Heart left ventricle (tissue), 16 donors: ENCODE measurements around the gene HSD11B2. TPM values are rescaled to one million over a fixed set of nuclear protein-coding genes. Genes with fewer than 3 reads are reported as not detected.

Experiments used
- ATAC-seq, 4 donors: fragments of 200-7000 bp; cut with Tn5 transposase; one replicate each; pipeline ENCODE4 v1.9.1; 2020 to 2022; ENCODE audit warnings: moderate library complexity in 4 of 4, mild to moderate bottlenecking in 3 of 4, moderate number of reproducible peaks in 1 of 4
- DNase-seq, 5 donors: peaks; one replicate each; pipeline ENCODE4 v3.0.0-alpha.2; 2020
- H3K27ac ChIP-seq, 12 donors: fragments of 200-600 bp; sonication (generic) in 4 of 12; one replicate each; pipeline versions ENCODE4 v1.5.0 to v1.8.0; 2016 to 2022; ENCODE audit warnings: mild to moderate bottlenecking in 2 of 12
- H3K27me3 ChIP-seq, 9 donors: fragments of 200-600 bp; sonication (generic) in 2 of 9; one replicate each; pipeline versions ENCODE4 v1.5.1 to v1.8.0; 2016 to 2022; ENCODE audit warnings: mild to moderate bottlenecking in 3 of 9
- H3K36me3 ChIP-seq, 9 donors: fragments of 200-600 bp; sonication (generic) in 2 of 9; one replicate each; pipeline versions ENCODE4 v1.5.0 to v1.8.0; 2018 to 2022; ENCODE audit warnings: mild to moderate bottlenecking in 2 of 9
- H3K4me1 ChIP-seq, 12 donors: fragments of 200-600 bp; sonication (generic) in 4 of 12; one replicate each; pipeline versions ENCODE4 v1.5.0 to v1.8.0; 2016 to 2022; ENCODE audit warnings: mild to moderate bottlenecking in 3 of 12
- H3K4me3 ChIP-seq, 12 donors: fragments of 200-600 bp; sonication (generic) in 4 of 12; one replicate each; pipeline versions ENCODE4 v1.5.0 to v1.8.0; 2017 to 2022; ENCODE audit warnings: mild to moderate bottlenecking in 9 of 12, moderate library complexity in 4 of 12
- H3K9me3 ChIP-seq, 12 donors: fragments of 200-600 bp; sonication (generic) in 4 of 12; one replicate each; pipeline versions ENCODE4 v1.5.0 to v1.8.0; 2016 to 2022; ENCODE audit warnings: mild to moderate bottlenecking in 1 of 12
- CTCF ChIP-seq, 12 donors: fragments of 200-600 bp; sonication (generic) in 4 of 12; IDR thresholded peaks; one replicate each; pipeline versions ENCODE4 v1.5.0 to v1.8.0; 2018 to 2022; ENCODE audit warnings: antibody characterized with exemption in 12 of 12, mild to moderate bottlenecking in 5 of 12
- POLR2A ChIP-seq, 2 donors: fragments of 450-650 bp; IDR thresholded peaks; one replicate each; pipeline ENCODE4 v1.6.1; 2017; ENCODE audit warnings: antibody characterized with exemption in 2 of 2, mild to moderate bottlenecking in 2 of 2, moderate library complexity in 2 of 2
- WGBS, 4 donors: extraction: QIAGEN DNeasy Blood & Tissue Kit in 2 of 4; methylation state at CpG; one replicate each; pipeline versions ENCODE4 v1.1.5 to v1.1.7; 2013 to 2018; 5-methylcytosine and 5-hydroxymethylcytosine counted together
- intact Hi-C, 10 donors: fragments of 100-400 bp; cut with DNase I; formaldehyde crosslinking; loops; one replicate each; pipeline versions ENCODE4 v1.11.1 to v1.14.2; 2022
- polyA plus RNA-seq, 2 donors: library from polyadenylated mRNA; stranded (reverse); fragments of 200-250 nt; gene quantifications; one replicate each; pipeline ENCODE4 v1.2.3, GENCODE V29; 2013
- total RNA-seq, 9 donors: library from RNA; depleted of rRNA in 2 of 9; stranded (reverse); fragments of >200 nt in 2 of 9; fragmentation: NEBNext Ultra II Directional in 3 of 9; extraction: Animal tissue kit (Norgen Biotek cat#: 25700) in 3 of 9; gene quantifications; one replicate each; pipeline versions ENCODE4 v1.1.0 to v1.2.4, GENCODE V29; 2016 to 2023
- donor health status: ischemic (EF 13 %, LVEDD 7.1; RV severe dilation, severe dysfunction).
- donor health status: healthy with polysubstance abuse.
- donor health status: DM: no; HTN: yes; CAD: no.
- donor health status: DM: no; HTN: no; CAD: no.
- donor health status: ischemic (EF 25% LVEDD 6.9; RV normal size, moderate dysfunction).
- donor health status: ischemic (EF 25% LVEDD 5.7; RV mildly dilated, moderate dysfunction).
- donor health status: healthy.
- donor health status: DM: yes; HTN: yes; CAD: no.
- donor health status: ischemic (EF 35%, LVEDD 5.7; RV mildly dilated, moderate dysfunction).
- donor health status: nonischemic (EF 11% LVEDD 7.7; RV severe dilation, severe dysfunction).
- donor health status: DM: yes; HTN: yes; CAD: no.
- donor health status: PGD.
- donor health status: ischemic (EF 29% LVEDD 5.4; RV normal size, mild dysfunction).
- donor health status: nonischemic (EF 23%, LVEDD 6.1; RV moderate dilation, normal function).

The HSD11B2 gene
- total and polyA plus RNA-seq, 11 donors: 0.15 to 1.00 (median 0.39) TPM; not detected in 1

- H3K4me3 ChIP-seq: peak overlapping the region; percentile 14 to 67 (median 54)
- intact Hi-C loops: loop anchor here in 6 of 10 donors (10.0 kb wide), 3 partner anchors 48 to 128 kb away; no protein-coding TSS in a partner anchor
- DNase-seq: no peak
Measured at GRCh38 chr16:67392301-67393059, 38.4 kb upstream of the HSD11B2 start.

DNA sequence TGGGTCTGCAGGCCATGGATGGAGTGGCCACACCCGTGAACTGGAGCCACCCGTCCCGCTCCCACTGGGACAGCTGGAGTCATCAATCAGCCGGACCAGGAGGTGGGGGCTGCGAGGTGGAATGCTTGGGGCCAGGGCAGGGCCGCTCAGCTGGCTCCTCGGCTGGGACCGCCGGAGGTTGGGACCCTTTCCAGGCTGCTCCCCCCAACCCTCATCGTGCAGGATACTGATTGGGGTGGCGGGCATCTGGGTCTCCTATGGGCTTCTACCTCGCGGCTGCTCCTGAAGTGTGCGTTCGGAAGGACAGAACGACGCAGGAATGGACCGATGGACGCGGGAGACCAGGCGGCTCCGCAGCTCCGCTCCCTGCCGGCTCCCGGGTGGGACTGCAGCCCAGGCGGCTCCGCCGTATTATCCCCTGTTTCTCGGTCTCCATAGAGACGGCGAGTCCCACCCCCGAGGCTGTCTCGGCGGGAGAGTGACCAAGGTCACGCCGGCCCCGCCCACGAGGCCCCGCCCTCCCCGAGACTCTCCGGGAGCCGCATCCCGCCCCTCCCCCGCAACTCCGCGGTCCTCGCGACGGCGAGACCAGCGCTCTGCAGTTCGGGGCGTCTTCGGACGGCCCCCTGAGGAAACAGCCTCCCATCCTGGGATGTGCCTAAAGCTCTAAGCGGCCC, 37.7 kb upstream of the HSD11B2 start, which contains the start of gene TPPP3:
TSS of gene TPPP3 (minus strand) at position 388 of the 677 bp plus-strand sequence. CDS start 2,387 bp downstream, outside the sequence.
- H3K9me3 ChIP-seq: no peaks in the 10 kb centered on the region
- peaks cover 0 to 28% (median 5%) of the 10 kb centered on the region in 9 donors for H3K27me3 ChIP-seq
- 0 to 4% (median 2%) methylated on average over 4 to 56 of the region's 56 CpGs for WGBS, 4 donors
- ATAC-seq: peak; percentile 70 to 84 (median 80)
- H3K4me1 ChIP-seq: peaks cover 5 to 75% (median 50%) of the 10 kb centered on the region in 12 donors
- intact Hi-C loops: loop anchor here in 6 of 10 donors (10.0 kb wide), 3 partner anchors 48 to 128 kb away; no protein-coding TSS in a partner anchor
- H3K4me3 ChIP-seq: peak within 1 kb of the TSS; percentile 14 to 67 (median 54)
- H3K27ac ChIP-seq: peak within 1 kb of the TSS in 11 of 12 donors; percentile 12 to 82 (median 69)
- TF ChIP-seq CTCF (IDR thresholded peaks at IDR 0.05): peak; percentile 50 to 88 (median 70)
- TF ChIP-seq POLR2A (IDR thresholded peaks at IDR 0.05): no peak
- peak; percentile 92 to 95 (median 94) for DNase-seq
- no peaks in the 10 kb centered on the region for H3K36me3 ChIP-seq

More at GRCh38 chr16:67392301-67393059, 38.4 kb upstream of the HSD11B2 start:
- no peak for ATAC-seq
- Histone ChIP-seq H3K27me3 (peaks cover 0 to 28% (median 5%) of the 10 kb centered on the region in 9 donors), H3K27ac (peak overlapping the region in 10 of 12 donors; percentile 15 to 82 (median 64)), H3K9me3 (no peaks in the 10 kb centered on the region), H3K36me3 (no peaks in the 10 kb centered on the region), H3K4me1 (peaks cover 5 to 75% (median 48%) of the 10 kb centered on the region in 12 donors)
- 70 to 80% (median 78%) methylated on average over 17 to 18 of the region's 18 CpGs for WGBS, 4 donors
- TF ChIP-seq POLR2A (IDR thresholded peaks at IDR 0.05): no peak
- no peak for TF ChIP-seq CTCF (IDR thresholded peaks at IDR 0.05)

- Histone ChIP-seq H3K27me3 (peaks cover 0 to 28% (median 5%) of the 10 kb centered on the region in 9 donors), H3K4me1 (peaks cover 5 to 77% (median 50%) of the 10 kb centered on the region in 12 donors), H3K9me3 (no peaks in the 10 kb centered on the region), H3K27ac (peak overlapping the region in 11 of 12 donors; percentile 12 to 82 (median 69)), H3K4me3 (peak overlapping the region; percentile 5 to 67 (median 54)), H3K36me3 (no peaks in the 10 kb centered on the region)
- intact Hi-C loops: loop anchor here in 6 of 10 donors (10.0 kb wide), 3 partner anchors 49 to 129 kb away; no protein-coding TSS in a partner anchor
- ATAC-seq: peak in 1 of 4 donors; percentile 1
- 7 to 10% (median 9%) methylated on average over 10 to 20 of the region's 20 CpGs for WGBS, 4 donors
- peak in 2 of 5 donors; percentile 38 to 56 for DNase-seq
- TF ChIP-seq CTCF (IDR thresholded peaks at IDR 0.05) (no peak), POLR2A (IDR thresholded peaks at IDR 0.05) (no peak)
Measured at GRCh38 chr16:67393788-67394154, 37.1 kb upstream of the HSD11B2 start.
